OCI-LY7 (cell line): ENCODE data around the gene CRABP2.

Source experiments
- CTCF ChIP-seq: fragments of 200-600 bp; sonication (generic); conservative IDR thresholded peaks from 2 replicates; pipeline ENCODE4 v1.5.1; 2014; ENCODE audit warnings: mild to moderate bottlenecking, antibody characterized with exemption, low read length, moderate library complexity, mixed read lengths
- EZH2phosphoT487 ChIP-seq: fragments of 200-600 bp; sonication (generic); IDR thresholded peaks from 2 replicates; pipeline ENCODE4 v1.6.1; 2018; ENCODE audit warnings: low read depth, borderline replicate concordance, mild to moderate bottlenecking, mixed run types, antibody characterized with exemption, low read length, moderate library complexity, mixed read lengths

- TF ChIP-seq CTCF, result no peak
- TF ChIP-seq EZH2phosphoT487, result no peak
Measured at GRCh38 chr1:156666862-156667609, 38.3 kb downstream of the CRABP2 start.
